ENCODE data around the gene GLIS2. TPM values are rescaled to one million over a fixed set of nuclear protein-coding genes. Genes with fewer than 3 reads are reported as not detected.

Gene GLIS2
- total RNA-seq, 1 donor from 2014 or later, result 3.3 TPM

GRCh38 chr16:4319454-4320421 lies 3.9 kb downstream of the GLIS2 start:
- peak; percentile 69 for DNase-seq (ENCODE audit: low read depth)

GRCh38 chr16:4320571-4321137 lies 4.8 kb downstream of the GLIS2 start:
- no peak for DNase-seq (ENCODE audit: low read depth)

GRCh38 chr16:4321286-4322120 lies 5.6 kb downstream of the GLIS2 start:
- no peak for DNase-seq (ENCODE audit: low read depth)

- no peak for DNase-seq (ENCODE audit: low read depth)
Measured at GRCh38 chr16:4322121-4323052, 6.5 kb downstream of the GLIS2 start.

GRCh38 chr16:4323071-4323844 lies 7.4 kb downstream of the GLIS2 start:
- no peak for DNase-seq (ENCODE audit: low read depth)

GRCh38 chr16:4323845-4324488 lies 8.1 kb downstream of the GLIS2 start:
- DNase-seq (ENCODE audit: low read depth), result peak; percentile 55

- DNase-seq (ENCODE audit: low read depth), result no peak
Measured at GRCh38 chr16:4324492-4325252, 8.8 kb downstream of the GLIS2 start.

- DNase-seq (ENCODE audit: low read depth), result no peak
Measured at GRCh38 chr16:4325253-4325758, 9.4 kb downstream of the GLIS2 start.

- DNase-seq (ENCODE audit: low read depth), result no peak
Measured at GRCh38 chr16:4327386-4328045, 11.6 kb downstream of the GLIS2 start.

- DNase-seq (ENCODE audit: low read depth), result peak; percentile 49
Measured at GRCh38 chr16:4328046-4328781, 12.3 kb downstream of the GLIS2 start.

GRCh38 chr16:4328782-4329775 lies 13.2 kb downstream of the GLIS2 start:
- DNase-seq (ENCODE audit: low read depth), result peak; percentile 68

GRCh38 chr16:4330277-4330874 lies 14.5 kb downstream of the GLIS2 start:
- DNase-seq (ENCODE audit: low read depth), result peak; percentile 75

- no peak for DNase-seq (ENCODE audit: low read depth)
Measured at GRCh38 chr16:4332083-4332482, 16.2 kb downstream of the GLIS2 start.

GRCh38 chr16:4332623-4333307 lies 16.9 kb downstream of the GLIS2 start:
- DNase-seq (ENCODE audit: low read depth), result no peak

GRCh38 chr16:4333308-4333638 lies 17.4 kb downstream of the GLIS2 start:
- DNase-seq (ENCODE audit: low read depth), result no peak

Measured in myocyte (in vitro differentiated cells).